ENCODE results near the gene TMEM190. TPM values are rescaled to one million over a fixed set of nuclear protein-coding genes. Genes with fewer than 3 reads are reported as not detected.

TMEM190 gene
- total and polyA plus RNA-seq, 2 donors (not counting 3 experiments of a cell fraction or from before 2014, with no cell fraction given): not detected

DNA sequence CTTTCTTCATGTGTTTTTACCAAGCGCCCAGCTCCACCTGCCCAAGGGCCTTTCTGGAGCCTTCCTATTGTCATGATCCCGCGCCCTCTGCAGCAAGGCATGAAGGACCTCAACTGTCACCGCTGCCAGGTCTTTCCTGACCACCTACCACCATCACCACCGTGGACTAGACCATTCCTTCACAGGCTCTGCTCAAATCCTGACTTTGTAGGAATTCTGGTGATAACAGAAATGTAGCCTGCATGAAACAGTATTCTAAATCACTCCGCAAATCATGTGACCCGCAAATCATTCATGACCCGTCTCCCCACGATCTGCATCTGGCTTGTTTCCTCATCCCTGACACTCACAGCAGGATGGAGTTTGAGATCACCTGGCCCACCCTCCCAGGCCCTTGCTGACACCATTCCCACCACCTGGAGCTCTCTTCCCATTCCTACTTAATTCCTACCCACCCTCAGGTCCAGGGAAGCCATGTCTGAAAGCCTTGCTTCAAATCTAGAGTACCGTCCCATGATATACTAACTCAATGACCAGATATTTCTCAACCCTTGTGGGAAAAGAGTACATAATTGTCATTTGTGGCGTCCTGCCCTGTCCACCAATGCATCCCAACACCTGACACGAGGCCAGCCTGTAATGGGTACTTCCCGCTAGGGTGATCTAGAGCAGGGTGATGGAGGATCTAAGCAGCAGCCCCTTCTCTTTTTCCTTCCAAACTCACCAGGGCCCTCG lies 29.6 kb downstream of the TMEM190 start:
- Histone ChIP-seq H3K36me3 (ENCODE audit: control insufficient read depth in 2 of 2, extremely low read depth in 1 of 2, insufficient read depth in 2 of 2, low read length in 2 of 2) (peaks cover 14 to 17% of the 10 kb centered on the region in 2 experiments), H4K20me1 (replicated peaks; ENCODE audit: control insufficient read depth, extremely low read depth, insufficient read depth, low read length) (no peaks in the 10 kb centered on the region), H3K9me3 (replicated peaks; ENCODE audit: control insufficient read depth, insufficient read depth, low read length) (no peaks in the 10 kb centered on the region), H3K4me3 (replicated peaks in 1 of 3; ENCODE audit: insufficient read depth in 1 of 3, low read depth in 1 of 3, low read length in 3 of 3) (peak overlapping the region; percentile 63 to 90 (median 84)), H3K27me3 (ENCODE audit: control insufficient read depth in 2 of 2, insufficient read depth in 2 of 2, low read length in 2 of 2) (no peaks in the 10 kb centered on the region), H3K27ac (ENCODE audit: insufficient read depth, low read depth, low read length) (no peak overlapping the region), H3K9me1 (replicated peaks; ENCODE audit: control insufficient read depth, extremely low read depth, insufficient read depth, low read length) (no peaks in the 10 kb centered on the region), H3K4me2 (ENCODE audit: insufficient read depth, low read length) (peak overlapping the region; percentile 59), H2AFZ (ENCODE audit: low read depth, low read length) (no peak overlapping the region), H3K79me2 (ENCODE audit: control insufficient read depth, insufficient read depth, low read length) (peaks cover 53% of the 10 kb centered on the region), H3K9ac (replicated peaks; ENCODE audit: extremely low read depth, insufficient read depth, low read length) (peak overlapping the region; percentile 93), H3K4me1 (ENCODE audit: control insufficient read depth, extremely low read depth, insufficient read depth, low read length) (peaks cover 13% of the 10 kb centered on the region)
- CTCF ChIA-PET: interaction anchor here (0.7 to 1.6 kb wide), 5 partner anchors 9 to 105 kb away, joined by 3 to 4 read pairs (median 3); partner anchors contain the start of genes KMT5C and TMEM238
- intact Hi-C loops (cut with micrococcal nuclease): no loop called here
- POLR2A ChIA-PET: interaction anchor here (1.1 to 2.0 kb wide), 2 partner anchors 20 to 22 kb away, joined by 3 to 11 read pairs; partner anchors contain the start of gene TMEM238
- no peak for TF ChIP-seq JUN (IDR thresholded peaks at IDR 0.05; ENCODE audit: borderline replicate concordance, insufficient read depth, insufficient read length, low read depth)
- no peak for TF ChIP-seq GATA2 (IDR thresholded peaks at IDR 0.05; ENCODE audit: insufficient read depth, insufficient read length, low read depth, low read length)
- no peak for TF ChIP-seq EZH2 (IDR thresholded peaks at IDR 0.05; ENCODE audit: borderline replicate concordance, low read depth, low read length, severe bottlenecking)
- TF ChIP-seq, protein P1, sequence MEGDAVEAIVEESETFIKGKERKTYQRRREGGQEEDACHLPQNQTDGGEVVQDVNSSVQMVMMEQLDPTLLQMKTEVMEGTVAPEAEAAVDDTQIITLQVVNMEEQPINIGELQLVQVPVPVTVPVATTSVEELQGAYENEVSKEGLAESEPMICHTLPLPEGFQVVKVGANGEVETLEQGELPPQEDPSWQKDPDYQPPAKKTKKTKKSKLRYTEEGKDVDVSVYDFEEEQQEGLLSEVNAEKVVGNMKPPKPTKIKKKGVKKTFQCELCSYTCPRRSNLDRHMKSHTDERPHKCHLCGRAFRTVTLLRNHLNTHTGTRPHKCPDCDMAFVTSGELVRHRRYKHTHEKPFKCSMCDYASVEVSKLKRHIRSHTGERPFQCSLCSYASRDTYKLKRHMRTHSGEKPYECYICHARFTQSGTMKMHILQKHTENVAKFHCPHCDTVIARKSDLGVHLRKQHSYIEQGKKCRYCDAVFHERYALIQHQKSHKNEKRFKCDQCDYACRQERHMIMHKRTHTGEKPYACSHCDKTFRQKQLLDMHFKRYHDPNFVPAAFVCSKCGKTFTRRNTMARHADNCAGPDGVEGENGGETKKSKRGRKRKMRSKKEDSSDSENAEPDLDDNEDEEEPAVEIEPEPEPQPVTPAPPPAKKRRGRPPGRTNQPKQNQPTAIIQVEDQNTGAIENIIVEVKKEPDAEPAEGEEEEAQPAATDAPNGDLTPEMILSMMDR (IDR thresholded peaks at IDR 0.05; ENCODE audit: extremely low read depth in 1 of 2, insufficient read depth in 1 of 2, low read depth in 1 of 2, low read length in 2 of 2): no peak
- TF ChIP-seq POLR2A (IDR thresholded peaks at IDR 0.05; ENCODE audit: low read depth, low read length): no peak
- no peak for TF ChIP-seq POLR2AphosphoS5 (IDR thresholded peaks at IDR 0.05; ENCODE audit: insufficient read depth, low read depth, low read length)
- TF ChIP-seq MYC (IDR thresholded peaks at IDR 0.05; ENCODE audit: low read depth, low read length): no peak
- TF ChIP-seq, protein P2, sequence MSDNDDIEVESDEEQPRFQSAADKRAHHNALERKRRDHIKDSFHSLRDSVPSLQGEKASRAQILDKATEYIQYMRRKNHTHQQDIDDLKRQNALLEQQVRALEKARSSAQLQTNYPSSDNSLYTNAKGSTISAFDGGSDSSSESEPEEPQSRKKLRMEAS (IDR thresholded peaks at IDR 0.05; ENCODE audit: insufficient read depth, insufficient read length): no peak
- no peak for TF ChIP-seq FOS (IDR thresholded peaks at IDR 0.05; ENCODE audit: borderline replicate concordance, insufficient read depth, low read length)
- DNase-seq (ENCODE audit: low read depth, low spot score) (no peak), FAIRE-seq (peak; percentile 24)
- dilution Hi-C loops (cut with MboI; ENCODE audit: extremely low pct_ligation_motif_present, low sequenced_read_pairs): no loop called here
- no TSS peak for BruUV-seq (replicated peaks)

Measured in endothelial cell of umbilical vein (primary cell).